ENCODE measurements around the gene UBE3A. TPM values are rescaled to one million over a fixed set of nuclear protein-coding genes. Genes with fewer than 3 reads are reported as not detected.

Gene UBE3A
- total RNA-seq, 1 experiment from 2014 or later: 121 TPM

DNA sequence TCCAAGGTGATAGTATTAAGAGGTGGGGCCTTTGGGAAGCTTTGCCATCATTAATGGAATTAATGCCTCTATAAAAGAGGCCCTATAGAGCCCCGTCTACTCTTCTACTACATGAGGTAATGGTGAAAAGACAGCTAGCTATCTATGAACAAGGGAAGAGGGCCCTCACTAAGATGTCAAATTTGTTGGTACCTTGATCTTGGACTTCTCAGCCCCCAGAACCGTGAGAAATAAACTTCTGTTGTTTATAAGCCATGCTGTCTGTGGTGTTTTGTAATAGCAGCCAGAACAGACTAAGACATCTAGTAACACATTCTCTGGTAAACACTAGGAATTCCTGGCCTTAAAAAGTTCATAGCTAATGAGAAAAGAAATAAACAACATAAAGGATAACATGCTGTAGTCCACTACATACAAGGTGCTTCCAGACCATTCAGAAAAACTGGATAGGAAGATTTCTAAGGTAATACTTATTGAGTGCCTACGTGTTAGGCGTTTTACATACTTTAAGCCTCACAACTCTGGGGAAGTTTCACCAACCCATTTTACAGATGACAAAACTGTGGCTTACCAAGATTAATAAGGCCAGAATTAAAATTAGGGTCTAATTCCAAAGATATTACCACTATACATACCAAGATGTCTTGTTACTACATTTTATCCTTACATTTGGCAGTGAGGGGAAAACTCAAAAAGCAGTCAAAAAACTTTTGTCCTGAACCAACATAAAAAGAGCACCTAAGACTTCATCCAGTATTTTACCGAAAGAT is 3.2 kb downstream of the UBE3A start:
- Histone ChIP-seq H3K9me3 (ENCODE audit: low read length) (peaks cover 23% of the 10 kb centered on the region), H3K27me3 (ENCODE audit: low read length) (no peaks in the 10 kb centered on the region), H3K4me1 (ENCODE audit: low read length) (peaks cover 27% of the 10 kb centered on the region), H3K36me3 (ENCODE audit: insufficient read depth, low read length) (peaks cover 66% of the 10 kb centered on the region), H4K20me1 (ENCODE audit: insufficient read depth, low read depth, low read length) (peaks cover 25% of the 10 kb centered on the region), H3K4me2 (ENCODE audit: low read depth, low read length, poor library complexity, severe bottlenecking) (no peak overlapping the region), H3K9ac (ENCODE audit: low read length) (no peak overlapping the region), H3K27ac (ENCODE audit: low read length) (no peak overlapping the region; the same call in 1 of the 2 replicates), H3K9me2 (replicated peaks; ENCODE audit: insufficient read depth, low read length) (no peaks in the 10 kb centered on the region), H3K79me2 (ENCODE audit: low read length) (peaks cover 84% of the 10 kb centered on the region), H2AFZ (ENCODE audit: low read length) (no peak overlapping the region), H3K4me3 (ENCODE audit: low read length) (peak overlapping the region; percentile 95)
- no peak for DNase-seq

DNA sequence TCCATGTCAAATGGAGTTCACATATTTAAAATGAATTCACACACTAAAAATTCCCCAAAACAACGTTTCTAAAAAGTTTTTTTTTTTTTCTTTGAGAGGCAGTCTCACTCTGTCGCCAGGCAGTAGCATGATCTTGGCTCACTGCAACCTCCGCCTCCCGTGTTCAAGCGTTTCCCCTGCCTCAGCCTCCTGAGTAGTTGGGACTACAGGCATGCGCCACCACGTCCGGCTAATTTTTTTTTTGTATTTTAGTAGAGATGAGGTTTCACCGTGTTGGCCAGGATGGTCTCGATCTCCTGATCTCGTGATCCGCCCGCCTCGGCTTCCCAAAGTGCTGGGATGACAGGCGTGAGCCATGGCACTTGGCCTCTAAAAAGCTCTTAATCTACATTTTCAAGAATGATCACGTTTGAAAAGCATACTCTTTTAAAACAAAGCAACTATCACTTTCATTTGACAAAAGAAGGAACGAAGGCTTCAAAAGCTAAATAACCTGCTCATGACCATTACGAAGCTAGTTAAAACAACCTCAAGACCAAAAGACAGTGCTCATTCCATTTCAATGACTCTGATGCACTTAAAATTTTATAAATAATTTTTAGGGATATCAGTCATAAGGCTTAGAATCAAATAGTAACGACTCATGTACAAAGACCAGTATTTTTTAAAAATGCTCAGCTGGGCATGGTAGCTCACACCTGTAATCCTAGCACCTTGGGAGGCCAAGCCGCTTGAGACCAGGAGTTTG is 5.5 kb downstream of the UBE3A start:
- H3K27ac ChIP-seq (ENCODE audit: low read length): no peak overlapping the region
- H3K9me3 ChIP-seq (ENCODE audit: low read length): peaks cover 32% of the 10 kb centered on the region
- no peak overlapping the region for H3K4me2 ChIP-seq (ENCODE audit: low read depth, low read length, poor library complexity, severe bottlenecking)
- H3K79me2 ChIP-seq (ENCODE audit: low read length): peaks cover 97% of the 10 kb centered on the region
- no peak for DNase-seq
- peaks cover 17% of the 10 kb centered on the region for H3K4me1 ChIP-seq (ENCODE audit: low read length)
- H3K9ac ChIP-seq (ENCODE audit: low read length): no peak overlapping the region
- peaks cover 85% of the 10 kb centered on the region for H3K36me3 ChIP-seq (ENCODE audit: insufficient read depth, low read length)
- H3K9me2 ChIP-seq (replicated peaks; ENCODE audit: insufficient read depth, low read length): no peaks in the 10 kb centered on the region
- H4K20me1 ChIP-seq (ENCODE audit: insufficient read depth, low read depth, low read length): peaks cover 25% of the 10 kb centered on the region
- no peaks in the 10 kb centered on the region for H3K27me3 ChIP-seq (ENCODE audit: low read length)
- no peak overlapping the region for H3K4me3 ChIP-seq (ENCODE audit: low read length)
- H2AFZ ChIP-seq (ENCODE audit: low read length): no peak overlapping the region

DNA sequence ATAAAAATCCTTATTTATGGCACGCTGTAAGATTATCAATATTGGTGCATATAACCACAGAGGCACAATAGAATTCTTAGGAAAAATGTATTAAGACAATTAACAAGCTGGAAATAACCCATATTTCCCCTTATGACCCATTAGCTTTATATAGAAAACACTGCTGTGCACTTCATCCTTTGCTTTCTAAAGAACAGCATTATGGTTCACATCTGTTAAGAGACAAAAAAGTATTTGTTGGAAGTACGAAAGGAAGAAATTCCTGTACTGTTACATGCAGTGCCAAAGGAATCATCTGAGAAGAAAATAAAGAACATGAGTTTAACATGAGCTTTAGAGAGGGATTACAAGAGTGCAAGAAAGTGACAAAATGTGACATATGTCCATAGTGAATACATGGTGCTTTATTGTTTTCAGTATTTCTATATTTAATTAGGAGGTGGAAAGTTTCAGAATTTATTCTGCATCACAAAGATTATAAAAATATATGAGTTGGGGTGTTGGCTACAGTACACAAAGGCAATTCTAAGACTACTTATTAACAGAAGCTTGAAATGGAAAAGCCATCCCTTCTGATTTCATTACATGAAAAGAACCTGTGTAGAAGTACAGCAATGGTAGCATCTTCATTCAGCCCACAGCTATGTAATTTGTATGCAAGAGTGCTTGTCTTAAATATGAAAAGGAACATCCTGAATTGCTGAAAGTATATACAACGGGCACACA is 6.8 kb downstream of the UBE3A start:
- Histone ChIP-seq H3K9ac (ENCODE audit: low read length) (no peak overlapping the region), H3K4me1 (ENCODE audit: low read length) (peaks cover 9% of the 10 kb centered on the region), H3K27me3 (ENCODE audit: low read length) (no peaks in the 10 kb centered on the region), H3K4me3 (ENCODE audit: low read length) (no peak overlapping the region), H3K27ac (ENCODE audit: low read length) (no peak overlapping the region), H3K9me2 (replicated peaks; ENCODE audit: insufficient read depth, low read length) (no peaks in the 10 kb centered on the region), H3K4me2 (ENCODE audit: low read depth, low read length, poor library complexity, severe bottlenecking) (no peak overlapping the region), H2AFZ (ENCODE audit: low read length) (no peak overlapping the region), H4K20me1 (ENCODE audit: insufficient read depth, low read depth, low read length) (peaks cover 18% of the 10 kb centered on the region), H3K36me3 (ENCODE audit: insufficient read depth, low read length) (peaks cover 89% of the 10 kb centered on the region), H3K9me3 (ENCODE audit: low read length) (peaks cover 36% of the 10 kb centered on the region), H3K79me2 (ENCODE audit: low read length) (peaks cover 97% of the 10 kb centered on the region)
- DNase-seq: no peak

DNA sequence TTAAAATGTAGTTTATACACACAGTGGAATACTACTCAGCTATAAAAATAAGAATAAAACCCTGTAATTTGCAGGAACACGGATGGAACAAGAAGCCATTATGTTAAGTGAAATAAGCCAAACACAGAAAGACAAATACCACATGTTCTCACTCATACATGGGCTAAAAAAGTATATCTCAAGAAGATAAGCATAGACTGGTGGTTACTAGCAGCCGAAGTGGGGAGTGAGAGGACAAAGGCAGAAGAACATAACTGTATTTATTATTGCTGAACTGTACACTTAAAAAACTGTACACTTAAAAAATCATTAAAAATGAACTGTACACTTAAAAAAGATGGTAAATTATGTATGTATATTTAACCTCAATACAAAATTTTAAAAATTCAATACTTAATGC is 11.0 kb downstream of the UBE3A start:
- Histone ChIP-seq H3K4me2 (ENCODE audit: low read depth, low read length, poor library complexity, severe bottlenecking) (no peak overlapping the region), H3K79me2 (ENCODE audit: low read length) (peaks cover 97% of the 10 kb centered on the region), H3K9me2 (replicated peaks; ENCODE audit: insufficient read depth, low read length) (no peaks in the 10 kb centered on the region), H3K36me3 (ENCODE audit: insufficient read depth, low read length) (peaks cover 77% of the 10 kb centered on the region), H3K4me3 (ENCODE audit: low read length) (no peak overlapping the region), H3K27me3 (ENCODE audit: low read length) (no peaks in the 10 kb centered on the region), H2AFZ (ENCODE audit: low read length) (no peak overlapping the region), H3K27ac (ENCODE audit: low read length) (no peak overlapping the region), H3K9me3 (ENCODE audit: low read length) (peaks cover 36% of the 10 kb centered on the region), H3K4me1 (ENCODE audit: low read length) (no peaks in the 10 kb centered on the region), H4K20me1 (ENCODE audit: insufficient read depth, low read depth, low read length) (peaks cover 10% of the 10 kb centered on the region; the same call in 1 of the 2 replicates), H3K9ac (ENCODE audit: low read length) (no peak overlapping the region)
- no peak for DNase-seq

DNA sequence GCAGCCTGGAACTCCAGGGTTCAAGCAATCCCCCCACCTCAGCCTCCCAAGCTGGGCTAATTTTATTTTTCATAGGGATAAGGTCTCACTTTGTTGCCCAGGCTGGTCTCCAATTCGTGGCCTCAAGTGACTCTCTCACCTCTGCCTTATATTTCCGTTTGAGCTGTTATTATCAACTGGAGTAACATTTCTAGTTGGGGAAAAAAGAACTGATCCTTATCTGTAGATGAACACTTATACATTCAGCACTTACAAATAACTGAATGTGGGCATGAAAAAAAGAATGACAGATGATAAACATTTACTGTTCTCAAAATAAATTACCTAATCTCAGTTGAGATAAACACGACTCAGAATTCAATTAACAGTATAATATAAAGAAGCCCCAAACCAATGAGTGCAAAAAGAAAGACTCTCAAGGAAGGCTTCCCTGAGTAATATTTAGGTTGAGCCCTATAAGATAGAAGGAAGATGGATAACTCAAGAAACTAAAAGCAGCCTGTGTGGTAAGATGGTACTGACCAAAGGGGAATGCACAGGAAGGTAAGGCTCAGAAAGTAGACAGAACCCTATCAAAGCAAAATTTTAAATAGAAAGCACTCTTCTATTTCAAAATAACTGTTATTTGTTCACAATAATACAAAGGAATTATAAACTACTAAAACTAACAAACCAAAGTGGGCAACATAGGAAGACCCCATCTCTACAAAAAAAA is 11.8 kb downstream of the UBE3A start:
- no peak for DNase-seq
- H3K9me2 ChIP-seq (replicated peaks; ENCODE audit: insufficient read depth, low read length): no peaks in the 10 kb centered on the region
- no peak overlapping the region for H3K27ac ChIP-seq (ENCODE audit: low read length)
- H3K9me3 ChIP-seq (ENCODE audit: low read length): peaks cover 36% of the 10 kb centered on the region
- no peak overlapping the region for H3K4me3 ChIP-seq (ENCODE audit: low read length)
- H3K36me3 ChIP-seq (ENCODE audit: insufficient read depth, low read length): peaks cover 70% of the 10 kb centered on the region
- no peak overlapping the region for H2AFZ ChIP-seq (ENCODE audit: low read length)
- no peaks in the 10 kb centered on the region for H3K27me3 ChIP-seq (ENCODE audit: low read length)
- H3K4me2 ChIP-seq (ENCODE audit: low read depth, low read length, poor library complexity, severe bottlenecking): no peak overlapping the region
- H4K20me1 ChIP-seq (ENCODE audit: insufficient read depth, low read depth, low read length): peaks cover 3% of the 10 kb centered on the region; the same call in 1 of the 2 replicates
- H3K4me1 ChIP-seq (ENCODE audit: low read length): no peaks in the 10 kb centered on the region
- H3K9ac ChIP-seq (ENCODE audit: low read length): no peak overlapping the region
- peaks cover 97% of the 10 kb centered on the region for H3K79me2 ChIP-seq (ENCODE audit: low read length)

DNA sequence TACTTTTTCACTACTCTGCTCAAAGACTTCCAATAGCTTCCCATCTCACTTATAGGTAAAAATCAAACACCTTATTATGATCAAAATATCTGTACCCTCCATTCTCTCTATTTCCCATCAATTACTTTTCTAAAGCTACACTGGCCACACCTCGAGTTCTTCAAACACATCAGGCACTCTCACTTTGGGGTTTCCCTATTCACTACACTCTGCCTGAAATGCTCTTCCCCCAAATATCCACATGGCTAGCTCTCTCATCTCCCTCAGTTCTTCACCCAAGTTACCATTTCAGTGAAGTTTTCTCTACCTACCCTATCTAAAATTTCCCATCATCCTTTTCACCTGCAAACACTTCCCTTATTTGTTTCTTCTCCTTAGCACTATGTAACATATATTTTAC is 14.8 kb downstream of the UBE3A start:
- peaks cover 76% of the 10 kb centered on the region for H3K36me3 ChIP-seq (ENCODE audit: insufficient read depth, low read length)
- no peak for DNase-seq

DNA sequence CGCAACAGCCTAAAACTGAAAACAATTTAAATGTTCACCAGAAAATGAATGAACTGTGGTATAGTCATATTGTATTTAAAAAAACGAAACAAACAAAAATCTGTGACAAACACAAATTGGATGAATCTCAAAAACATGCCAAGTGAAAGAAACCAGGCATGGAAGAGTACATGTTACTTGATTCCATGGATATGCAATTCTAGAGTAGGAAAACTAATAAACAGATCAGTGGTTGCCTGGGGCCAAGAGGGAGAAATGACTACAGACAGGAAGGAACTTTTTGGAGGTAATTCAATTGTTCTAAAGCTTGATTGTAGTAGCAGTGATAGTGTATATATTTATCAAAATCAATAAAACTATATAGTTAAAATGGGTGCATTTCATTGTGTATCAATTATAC is 16.8 kb downstream of the UBE3A start:
- peaks cover 25% of the 10 kb centered on the region for H3K9me3 ChIP-seq (ENCODE audit: low read length)
- H3K9ac ChIP-seq (ENCODE audit: low read length): no peak overlapping the region
- H3K79me2 ChIP-seq (ENCODE audit: low read length): peaks cover 100% of the 10 kb centered on the region
- H3K4me3 ChIP-seq (ENCODE audit: low read length): no peak overlapping the region
- H4K20me1 ChIP-seq (ENCODE audit: insufficient read depth, low read depth, low read length): no peaks in the 10 kb centered on the region
- H3K27ac ChIP-seq (ENCODE audit: low read length): no peak overlapping the region
- H3K27me3 ChIP-seq (ENCODE audit: low read length): no peaks in the 10 kb centered on the region
- no peak for DNase-seq
- no peak overlapping the region for H3K4me2 ChIP-seq (ENCODE audit: low read depth, low read length, poor library complexity, severe bottlenecking)
- H2AFZ ChIP-seq (ENCODE audit: low read length): no peak overlapping the region
- H3K36me3 ChIP-seq (ENCODE audit: insufficient read depth, low read length): peaks cover 75% of the 10 kb centered on the region
- no peaks in the 10 kb centered on the region for H3K9me2 ChIP-seq (replicated peaks; ENCODE audit: insufficient read depth, low read length)
- H3K4me1 ChIP-seq (ENCODE audit: low read length): no peaks in the 10 kb centered on the region

More for the DNA sequence above, 14.8 kb downstream of the UBE3A start:
- Histone ChIP-seq H3K79me2 (ENCODE audit: low read length) (peaks cover 100% of the 10 kb centered on the region), H3K4me3 (ENCODE audit: low read length) (no peak overlapping the region), H2AFZ (ENCODE audit: low read length) (no peak overlapping the region), H3K27ac (ENCODE audit: low read length) (no peak overlapping the region), H3K9me2 (replicated peaks; ENCODE audit: insufficient read depth, low read length) (no peaks in the 10 kb centered on the region), H3K4me2 (ENCODE audit: low read depth, low read length, poor library complexity, severe bottlenecking) (no peak overlapping the region), H3K9me3 (ENCODE audit: low read length) (peaks cover 34% of the 10 kb centered on the region), H4K20me1 (ENCODE audit: insufficient read depth, low read depth, low read length) (no peaks in the 10 kb centered on the region), H3K9ac (ENCODE audit: low read length) (no peak overlapping the region), H3K27me3 (ENCODE audit: low read length) (no peaks in the 10 kb centered on the region), H3K4me1 (ENCODE audit: low read length) (no peaks in the 10 kb centered on the region)
